GM12892 (cell line): ENCODE data around the gene TECRL.

Experiments
- DNase-seq: peaks from one replicate; pipeline ENCODE4 v3.0.0; 2011; ENCODE audit not compliant: insufficient read length
- FAIRE-seq: peaks from 2 replicates; lab custom pipeline; 2011; peaks lifted over from hg19 to GRCh38; lab: Jason Lieb, UNC
- POLR2A ChIP-seq: IDR thresholded peaks from 2 replicates; pipeline ENCODE4 v1.6.1; 2011; ENCODE audit warnings: low read depth, low read length, control low read depth
- POLR2AphosphoS5 ChIP-seq: IDR thresholded peaks from 2 replicates; pipeline ENCODE4 v1.6.1; 2011; ENCODE audit warnings: low read depth, low read length, control low read depth
- TAF1 ChIP-seq: IDR thresholded peaks from 2 replicates; pipeline ENCODE4 v1.6.1; 2011; ENCODE audit warnings: low read depth, mild to moderate bottlenecking, control low read depth, low read length, borderline replicate concordance

The TECRL gene

GRCh38 chr4:64305565-64306254 lies 103.5 kb downstream of the TECRL start:
- no peak for TF ChIP-seq POLR2A
- TF ChIP-seq TAF1, result no peak
- no peak for TF ChIP-seq POLR2AphosphoS5
- DNase-seq, result no peak
- no peak for FAIRE-seq

GRCh38 chr4:64272432-64272831 lies 136.8 kb downstream of the TECRL start:
- TF ChIP-seq POLR2A, result no peak
- TF ChIP-seq TAF1, result no peak
- TF ChIP-seq POLR2AphosphoS5, result no peak
- no peak for FAIRE-seq
- DNase-seq, result no peak

GRCh38 chr4:64271601-64272081 lies 137.6 kb downstream of the TECRL start:
- FAIRE-seq, result no peak
- TF ChIP-seq POLR2A, result no peak
- TF ChIP-seq POLR2AphosphoS5, result no peak
- TF ChIP-seq TAF1, result no peak
- no peak for DNase-seq

GRCh38 chr4:64266669-64267068 lies 142.6 kb downstream of the TECRL start:
- TF ChIP-seq POLR2A (no peak), POLR2AphosphoS5 (no peak), TAF1 (no peak)
- no peak for DNase-seq
- no peak for FAIRE-seq

- TF ChIP-seq POLR2AphosphoS5 (no peak), TAF1 (no peak)
- no peak for DNase-seq
- FAIRE-seq, result no peak
Measured at GRCh38 chr4:64266263-64266662, 143.0 kb downstream of the TECRL start.

GRCh38 chr4:64251781-64252180 lies 157.5 kb downstream of the TECRL start:
- no peak for TF ChIP-seq POLR2AphosphoS5
- TF ChIP-seq POLR2A, result no peak
- no peak for TF ChIP-seq TAF1
- no peak for DNase-seq
- no peak for FAIRE-seq

- TF ChIP-seq POLR2AphosphoS5 (no peak), TAF1 (no peak), POLR2A (no peak)
- DNase-seq, result no peak
- no peak for FAIRE-seq
Measured at GRCh38 chr4:64250488-64250887, 158.8 kb downstream of the TECRL start.

- no peak for DNase-seq
- FAIRE-seq, result no peak
- TF ChIP-seq POLR2AphosphoS5 (no peak), POLR2A (no peak), TAF1 (no peak)
Measured at GRCh38 chr4:64250061-64250460, 159.2 kb downstream of the TECRL start.

GRCh38 chr4:64248186-64248585 lies 161.1 kb downstream of the TECRL start:
- no peak for FAIRE-seq
- TF ChIP-seq POLR2A (no peak), TAF1 (no peak), POLR2AphosphoS5 (no peak)
- no peak for DNase-seq

GRCh38 chr4:64230709-64231310 lies 178.4 kb downstream of the TECRL start:
- FAIRE-seq (no peak), DNase-seq (no peak)
- TF ChIP-seq POLR2AphosphoS5 (no peak), POLR2A (no peak), TAF1 (no peak)
